Testis (tissue), 3 donors: Measurements from ENCODE around the gene CDH5. TPM values are rescaled to one million over a fixed set of nuclear protein-coding genes. Genes with fewer than 3 reads are reported as not detected.

Source experiments
- DNase-seq: peaks from one replicate; pipeline ENCODE4 v3.0.0-alpha.2; 2019
- H3K27ac ChIP-seq, 2 donors: fragments of 200-600 bp; sonication (generic); one replicate each; pipeline ENCODE4 v1.5.1; 2019
- H3K27me3 ChIP-seq: fragments of 200-600 bp; sonication (generic); one replicate; pipeline ENCODE4 v1.5.1; 2019
- H3K36me3 ChIP-seq: fragments of 200-600 bp; sonication (generic); one replicate; pipeline ENCODE4 v1.5.1; 2017; ENCODE audit warnings: low read depth; ENCODE audit errors: missing control alignments
- H3K4me1 ChIP-seq: fragments of 200-600 bp; sonication (generic); one replicate; pipeline ENCODE4 v1.5.1; 2019
- H3K4me3 ChIP-seq, 2 donors: fragments of 200-600 bp; sonication (generic); one replicate each; pipeline ENCODE4 v1.5.1; 2017 to 2019
- H3K9me3 ChIP-seq: fragments of 200-600 bp; sonication (generic); one replicate; pipeline ENCODE4 v1.5.1; 2017
- CTCF ChIP-seq, 3 experiments: fragments of 450-650 bp in 2 of 3; fragments of 200-600 bp in 1 of 3; sonication (generic) in 1 of 3; IDR thresholded peaks; one replicate each; pipeline ENCODE4 v1.5.1; 2016 to 2019; ENCODE audit warnings: antibody characterized with exemption in 3 of 3, mild to moderate bottlenecking in 2 of 3, moderate library complexity in 1 of 3
- POLR2A ChIP-seq: fragments of 450-650 bp; IDR thresholded peaks from one replicate; pipeline ENCODE4 v1.6.1; 2017; ENCODE audit warnings: antibody characterized with exemption, mild to moderate bottlenecking, moderate library complexity
- WGBS, 2 donors: methylation state at CpG; one replicate each; pipeline ENCODE4 v1.1.5; 2018; 5-methylcytosine and 5-hydroxymethylcytosine counted together
- intact Hi-C: fragments of 100-400 bp; cut with DNase I; formaldehyde crosslinking; loops from one replicate; pipeline ENCODE4 v1.15.1; 2023; ENCODE audit warnings: low total_unique reads
- polyA plus RNA-seq: library from polyadenylated mRNA; stranded (reverse); fragments of 350-450 nt; fragmentation: Illumina TruSeq; extraction: RNeasy Lipid Tissue Mini Kit (QIAGEN cat#74804); gene quantifications from one replicate; pipeline ENCODE4 v1.2.3, GENCODE V29; 2014; ENCODE audit warnings: low read depth, low replicate concordance; ENCODE audit not compliant: insufficient read depth
- total RNA-seq, 2 donors: library from RNA; depleted of rRNA; stranded (reverse); fragments of >200 nt; gene quantifications; one replicate each; pipeline ENCODE4 v1.2.3, GENCODE V29; 2016

CDH5 gene
- total and polyA plus RNA-seq, 3 donors from 2014 or later, result 22.1 to 40.6 (median 23.8) TPM

- intact Hi-C loops, result loop anchor here (10.0 kb wide), 1 partner anchor 68 kb away; no protein-coding TSS in a partner anchor
- Histone ChIP-seq H3K4me3 (peak overlapping the region; percentile 35 to 56), H3K4me1 (peaks cover 5% of the 10 kb centered on the region), H3K9me3 (no peaks in the 10 kb centered on the region), H3K27ac (no peak overlapping the region), H3K36me3 (no peaks in the 10 kb centered on the region), H3K27me3 (no peaks in the 10 kb centered on the region)
- peak; percentile 95 for DNase-seq
- 0% methylated on average over 14 to 31 of the region's 35 CpGs for WGBS, 2 donors
- TF ChIP-seq CTCF (IDR thresholded peaks at IDR 0.05), result peak; percentile 82 to 92 (median 82)
- TF ChIP-seq POLR2A, result no peak
Observed at GRCh38 chr16:66406534-66407221, 40.2 kb downstream of the CDH5 start.

- no peaks in the 10 kb centered on the region for H3K27me3 ChIP-seq
- peak overlapping the region in 1 of 2 donors; percentile 1 for H3K4me3 ChIP-seq
- TF ChIP-seq CTCF (IDR thresholded peaks at IDR 0.05) (no peak), POLR2A (no peak)
- peak; percentile 26 for DNase-seq
- H3K27ac ChIP-seq, result no peak overlapping the region
- H3K36me3 ChIP-seq, result no peaks in the 10 kb centered on the region
- intact Hi-C loops, result loop anchor here (10.0 kb wide), 1 partner anchor 66 kb away; no protein-coding TSS in a partner anchor
- H3K4me1 ChIP-seq, result peaks cover 5% of the 10 kb centered on the region
- 33 to 57% methylated on average over 5 of the region's 5 CpGs for WGBS, 2 donors
- H3K9me3 ChIP-seq, result no peaks in the 10 kb centered on the region
Observed at GRCh38 chr16:66408163-66409048, 41.9 kb downstream of the CDH5 start.

- intact Hi-C loops, result loop anchor here (10.0 kb wide), 1 partner anchor 66 kb away; no protein-coding TSS in a partner anchor
- Histone ChIP-seq H3K27me3 (no peaks in the 10 kb centered on the region), H3K27ac (no peak overlapping the region), H3K36me3 (no peaks in the 10 kb centered on the region), H3K4me3 (no peak overlapping the region), H3K9me3 (no peaks in the 10 kb centered on the region), H3K4me1 (peaks cover 5% of the 10 kb centered on the region)
- 82 to 85% methylated on average over 5 of the region's 5 CpGs for WGBS, 2 donors
- DNase-seq, result no peak
- no peak for TF ChIP-seq CTCF (IDR thresholded peaks at IDR 0.05)
- TF ChIP-seq POLR2A, result no peak
Observed at GRCh38 chr16:66409156-66409555, 42.7 kb downstream of the CDH5 start.

- no peaks in the 10 kb centered on the region for H3K36me3 ChIP-seq
- H3K27ac ChIP-seq, result no peak overlapping the region
- no peak overlapping the region for H3K4me3 ChIP-seq
- peaks cover under 1% of the 10 kb centered on the region for H3K4me1 ChIP-seq
- DNase-seq, result no peak
- no peaks in the 10 kb centered on the region for H3K27me3 ChIP-seq
- H3K9me3 ChIP-seq, result no peaks in the 10 kb centered on the region
- intact Hi-C loops, result no loop called here
- TF ChIP-seq CTCF (IDR thresholded peaks at IDR 0.05) (no peak), POLR2A (no peak)
Observed at GRCh38 chr16:66412182-66412581, 45.7 kb downstream of the CDH5 start.
